Ascending aorta (tissue), 2 donors: Measurements from ENCODE around the gene PIKFYVE. TPM values are rescaled to one million over a fixed set of nuclear protein-coding genes. Genes with fewer than 3 reads are reported as not detected.
"Not testable (repeated sequence)": the region's sequence is repeated elsewhere in the genome, so short reads cannot be mapped to it uniquely, and the experiment has no call there.

Experiments
- DNase-seq, 2 donors: peaks; one replicate each; pipeline ENCODE4 v3.0.0-alpha.2; 2019; ENCODE audit warnings: low spot score in 2 of 2
- H3K27ac ChIP-seq, 2 donors: fragments of 200-600 bp; sonication (generic); one replicate each; pipeline ENCODE4 v1.5.1; 2016 to 2017; ENCODE audit warnings: mild to moderate bottlenecking in 1 of 2
- H3K27me3 ChIP-seq: fragments of 200-600 bp; sonication (generic); one replicate; pipeline ENCODE4 v1.5.1; 2017
- H3K36me3 ChIP-seq, 2 donors: fragments of 200-600 bp; sonication (generic); one replicate each; pipeline ENCODE4 v1.5.1; 2016
- H3K4me1 ChIP-seq, 2 donors: fragments of 200-600 bp; sonication (generic); one replicate each; pipeline ENCODE4 v1.5.1; 2016 to 2017; ENCODE audit warnings: mild to moderate bottlenecking in 1 of 2
- H3K4me3 ChIP-seq, 2 donors: fragments of 200-600 bp; sonication (generic); one replicate each; pipeline ENCODE4 v1.5.1; 2016 to 2017; ENCODE audit warnings: mild to moderate bottlenecking in 1 of 2
- H3K9me3 ChIP-seq, 2 donors: fragments of 200-600 bp; sonication (generic); one replicate each; pipeline ENCODE4 v1.5.1; 2016
- intact Hi-C: fragments of 100-400 bp; cut with DNase I; formaldehyde crosslinking; loops from one replicate; pipeline ENCODE4 v1.15.1; 2023
- total RNA-seq: library from RNA; depleted of rRNA; stranded (reverse); fragments of >200 nt; gene quantifications from one replicate; pipeline ENCODE4 v1.1.0, GENCODE V29; 2016
- TF ChIP-seq, protein P1 (sequence below), 3 experiments: fragments of 200-600 bp in 2 of 3; fragments of 450-650 bp in 1 of 3; sonication (generic) in 2 of 3; IDR thresholded peaks; one replicate each; pipeline ENCODE4 v1.5.1; 2016 to 2019; ENCODE audit warnings: antibody characterized with exemption in 3 of 3, mild to moderate bottlenecking in 1 of 3, moderate library complexity in 1 of 3

The PIKFYVE gene
- total RNA-seq, 1 donor from 2014 or later: 12.0 TPM

DNA sequence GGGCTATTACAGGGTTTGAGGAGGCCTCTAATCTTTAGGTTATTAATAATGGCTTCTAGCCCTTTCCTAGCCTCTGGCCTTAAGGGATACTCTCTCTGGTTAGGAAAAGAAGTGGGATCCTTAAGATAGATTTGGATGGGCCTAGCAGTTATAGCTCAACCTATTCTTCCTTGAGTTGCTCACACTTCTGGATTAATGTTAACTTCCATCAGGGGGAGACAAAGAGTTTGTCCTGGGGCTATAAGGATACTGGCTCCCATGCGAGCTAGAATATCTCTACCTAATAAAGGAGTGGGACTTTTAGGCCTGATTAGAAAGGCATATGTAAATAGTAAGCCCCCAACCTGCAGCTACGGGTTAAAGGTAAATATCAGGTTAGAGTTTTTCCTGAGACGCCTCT lies 126.2 kb downstream of the PIKFYVE start:
- intact Hi-C loops: no loop called here
- no peak for DNase-seq
- H3K9me3 ChIP-seq: peaks cover 9 to 13% of the 10 kb centered on the region in 2 donors
- H3K4me1 ChIP-seq: no peaks in the 10 kb centered on the region
- H3K36me3 ChIP-seq: no peaks in the 10 kb centered on the region
- H3K27ac ChIP-seq: no peak overlapping the region
- no peak overlapping the region for H3K4me3 ChIP-seq
- TF ChIP-seq, protein P1, sequence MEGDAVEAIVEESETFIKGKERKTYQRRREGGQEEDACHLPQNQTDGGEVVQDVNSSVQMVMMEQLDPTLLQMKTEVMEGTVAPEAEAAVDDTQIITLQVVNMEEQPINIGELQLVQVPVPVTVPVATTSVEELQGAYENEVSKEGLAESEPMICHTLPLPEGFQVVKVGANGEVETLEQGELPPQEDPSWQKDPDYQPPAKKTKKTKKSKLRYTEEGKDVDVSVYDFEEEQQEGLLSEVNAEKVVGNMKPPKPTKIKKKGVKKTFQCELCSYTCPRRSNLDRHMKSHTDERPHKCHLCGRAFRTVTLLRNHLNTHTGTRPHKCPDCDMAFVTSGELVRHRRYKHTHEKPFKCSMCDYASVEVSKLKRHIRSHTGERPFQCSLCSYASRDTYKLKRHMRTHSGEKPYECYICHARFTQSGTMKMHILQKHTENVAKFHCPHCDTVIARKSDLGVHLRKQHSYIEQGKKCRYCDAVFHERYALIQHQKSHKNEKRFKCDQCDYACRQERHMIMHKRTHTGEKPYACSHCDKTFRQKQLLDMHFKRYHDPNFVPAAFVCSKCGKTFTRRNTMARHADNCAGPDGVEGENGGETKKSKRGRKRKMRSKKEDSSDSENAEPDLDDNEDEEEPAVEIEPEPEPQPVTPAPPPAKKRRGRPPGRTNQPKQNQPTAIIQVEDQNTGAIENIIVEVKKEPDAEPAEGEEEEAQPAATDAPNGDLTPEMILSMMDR (IDR thresholded peaks at IDR 0.05): no peak
- H3K27me3 ChIP-seq: no peaks in the 10 kb centered on the region

DNA sequence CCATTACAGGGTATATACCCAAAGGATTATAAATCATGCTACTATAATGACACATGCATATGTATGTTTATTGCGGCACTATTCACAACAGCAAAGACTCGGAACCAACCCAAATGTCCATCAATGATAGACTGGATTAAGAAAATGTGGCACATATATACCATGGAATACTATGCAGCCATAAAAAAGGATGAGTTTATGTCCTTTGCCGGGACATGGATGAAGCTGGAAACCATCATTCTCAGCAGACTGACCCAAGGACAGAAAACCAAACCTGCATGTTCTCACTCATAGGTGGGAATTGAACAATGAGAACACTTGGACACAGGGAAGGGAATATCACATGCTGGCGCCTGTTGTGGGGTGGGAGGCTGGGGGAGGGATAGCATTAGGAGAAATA lies 130.7 kb downstream of the PIKFYVE start:
- H3K4me1 ChIP-seq, H3K27me3 ChIP-seq, H3K27ac ChIP-seq, H3K36me3 ChIP-seq, H3K4me3 ChIP-seq, intact Hi-C loops, DNase-seq: not testable (repeated sequence)
- peaks cover 9 to 13% of the 10 kb centered on the region in 2 donors for H3K9me3 ChIP-seq

DNA sequence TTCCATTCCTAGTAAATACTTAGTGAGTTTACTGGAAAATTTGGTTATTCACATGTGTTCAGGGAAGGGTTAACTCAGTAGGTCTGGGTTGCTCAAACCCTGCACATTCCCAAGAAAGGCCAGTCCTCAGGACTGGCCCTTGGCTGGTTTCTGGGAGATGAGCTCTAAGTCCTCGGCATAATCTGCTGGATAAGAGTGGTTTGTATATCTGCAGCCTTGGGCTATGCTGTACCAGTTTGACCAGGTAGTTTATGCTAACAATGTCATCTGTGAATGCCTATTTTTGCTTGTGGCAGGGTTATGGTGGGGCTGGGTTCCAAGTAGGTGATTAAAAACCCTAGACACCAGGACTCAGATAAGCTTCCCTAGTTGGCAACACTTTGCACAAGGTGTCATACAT lies 133.1 kb downstream of the PIKFYVE start:
- H3K36me3 ChIP-seq: no peaks in the 10 kb centered on the region
- no peaks in the 10 kb centered on the region for H3K4me1 ChIP-seq
- H3K27ac ChIP-seq: no peak overlapping the region
- H3K9me3 ChIP-seq: peaks cover 7 to 8% of the 10 kb centered on the region in 2 donors
- DNase-seq: no peak
- no peak overlapping the region for H3K4me3 ChIP-seq
- TF ChIP-seq, protein P1 (IDR thresholded peaks at IDR 0.05): no peak
- intact Hi-C loops: no loop called here
- H3K27me3 ChIP-seq: no peaks in the 10 kb centered on the region

DNA sequence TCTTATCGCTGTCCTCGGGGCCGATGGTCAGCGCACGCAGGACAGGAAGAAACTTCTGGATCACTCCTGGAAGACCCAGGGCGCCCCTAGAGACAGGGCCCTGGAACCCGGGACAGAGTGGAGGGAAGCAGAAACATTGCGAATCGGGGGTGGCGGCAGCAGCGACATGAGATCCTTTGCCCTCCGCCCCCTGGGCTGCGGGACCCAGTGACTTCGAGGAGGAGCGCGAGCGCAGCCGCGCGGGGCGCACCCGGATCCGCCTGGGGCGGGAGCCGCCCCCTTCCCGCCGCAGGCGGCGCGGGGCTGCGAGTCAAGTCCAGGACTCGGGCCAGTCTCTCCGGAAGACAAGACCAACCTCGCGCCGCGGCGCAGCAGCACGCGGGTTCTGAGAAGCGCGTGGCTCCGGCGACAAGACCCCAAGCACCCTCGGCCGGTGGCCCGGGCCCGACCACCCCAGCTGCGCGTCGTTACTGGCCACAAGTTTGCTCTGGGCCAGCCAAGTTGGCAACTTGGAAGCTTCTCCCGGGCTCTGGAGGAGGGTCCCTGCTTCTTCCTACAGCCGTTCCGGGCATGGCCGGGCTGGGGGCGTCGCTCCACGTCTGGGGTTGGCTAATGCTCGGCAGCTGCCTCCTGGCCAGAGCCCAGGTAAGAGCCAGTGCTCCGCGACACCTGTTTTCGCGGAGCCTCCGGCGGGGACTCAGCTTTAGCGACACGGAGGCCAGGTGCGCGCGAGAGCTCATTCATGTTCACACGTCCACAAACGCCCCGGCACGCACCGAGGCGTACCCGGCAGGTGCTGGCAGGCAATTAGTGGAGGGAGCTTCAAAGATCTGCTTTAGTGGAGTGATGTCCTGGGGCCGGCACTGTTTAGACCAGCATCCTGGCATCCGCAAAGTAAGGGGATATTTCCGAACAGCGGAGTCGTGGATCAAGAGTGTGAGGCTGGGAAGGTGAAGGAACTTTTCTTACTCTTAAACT lies 140.7 kb downstream of the PIKFYVE start, which contains the start of gene PTH2R:
Gene PTH2R, plus strand, starts transcription at position 319 of the 978 bp plus-strand sequence. Its CDS starts 252 bp downstream, at position 571.
- TF ChIP-seq, protein P1 (IDR thresholded peaks at IDR 0.05): no peak
- H3K36me3 ChIP-seq: no peaks in the 10 kb centered on the region
- no peak for DNase-seq
- peaks cover 0 to 5% of the 10 kb centered on the region in 2 donors for H3K4me1 ChIP-seq
- H3K4me3 ChIP-seq: peak within 1 kb of the TSS; percentile 34 to 39
- H3K27me3 ChIP-seq: no peaks in the 10 kb centered on the region
- intact Hi-C loops: no loop called here
- no peak within 1 kb of the TSS for H3K27ac ChIP-seq
- H3K9me3 ChIP-seq: no peaks in the 10 kb centered on the region

DNA sequence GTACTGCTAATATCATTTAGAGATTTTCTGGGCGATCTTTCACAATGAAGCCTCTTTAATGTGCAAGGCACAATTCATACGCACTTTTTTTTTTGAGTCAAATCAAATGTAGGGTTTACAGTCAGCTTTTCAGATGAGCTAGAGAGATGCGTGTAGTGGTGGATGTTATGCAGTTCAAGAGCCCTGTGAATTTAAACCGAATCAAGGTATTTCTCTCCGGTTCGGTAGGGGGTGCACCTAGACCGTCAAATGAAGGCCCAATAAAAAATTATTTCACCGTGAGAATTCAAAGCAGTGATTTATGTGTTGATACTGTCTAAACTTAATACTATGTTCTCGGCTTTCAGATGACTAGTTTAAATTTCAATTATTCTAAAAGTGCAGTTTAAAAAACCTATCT lies 141.6 kb downstream of the PIKFYVE start:
- H3K4me3 ChIP-seq: no peak overlapping the region
- DNase-seq: no peak
- H3K9me3 ChIP-seq: no peaks in the 10 kb centered on the region
- TF ChIP-seq, protein P1 (IDR thresholded peaks at IDR 0.05): no peak
- intact Hi-C loops: no loop called here
- H3K4me1 ChIP-seq: peaks cover 0 to 5% of the 10 kb centered on the region in 2 donors
- no peak overlapping the region for H3K27ac ChIP-seq
- no peaks in the 10 kb centered on the region for H3K27me3 ChIP-seq
- no peaks in the 10 kb centered on the region for H3K36me3 ChIP-seq

Other genes starting within 250 kb of the PIKFYVE start
- gene PLEKHM3, start 240.7 kb upstream of the PIKFYVE start, total RNA-seq: 18.3 TPM
- gene CRYGD, start 141.7 kb upstream of the PIKFYVE start, total RNA-seq: not detected
- not detected for gene CRYGC, start 136.4 kb upstream of the PIKFYVE start, total RNA-seq
- gene CRYGB, start 120.1 kb upstream of the PIKFYVE start, total RNA-seq: not detected
- gene CRYGA, start 102.7 kb upstream of the PIKFYVE start, total RNA-seq: not detected
- not detected for gene C2orf80, start 76.2 kb upstream of the PIKFYVE start, total RNA-seq
- 25.9 TPM for gene IDH1, start 11.2 kb upstream of the PIKFYVE start, total RNA-seq
- gene PTH2R, start 140.5 kb downstream of the PIKFYVE start, total RNA-seq: not detected